ENCODE results near the gene MIGA2.

Gene MIGA2

GRCh38 chr9:129098328-129098727, 61.9 kb downstream of the MIGA2 start:
- H3K4me3 ChIP-seq (ENCODE audit: control insufficient read depth, low read depth, low read length), result no peak overlapping the region
- no peak for DNase-seq (ENCODE audit: low read depth)
- TF ChIP-seq CTCF (IDR thresholded peaks at IDR 0.05; ENCODE audit: control insufficient read depth, insufficient read depth, low read depth, low read length, missing control alignments), result no peak

- no peak for TF ChIP-seq CTCF (IDR thresholded peaks at IDR 0.05; ENCODE audit: control insufficient read depth, insufficient read depth, low read depth, low read length, missing control alignments)
- H3K4me3 ChIP-seq (ENCODE audit: control insufficient read depth, low read depth, low read length), result no peak overlapping the region
- no peak for DNase-seq (ENCODE audit: low read depth)
These were observed 64.2 kb downstream of the MIGA2 start for GRCh38 chr9:129100383-129101169.

GRCh38 chr9:129101279-129101678, 64.9 kb downstream of the MIGA2 start:
- TF ChIP-seq CTCF (IDR thresholded peaks at IDR 0.05; ENCODE audit: control insufficient read depth, insufficient read depth, low read depth, low read length, missing control alignments), result no peak
- no peak overlapping the region for H3K4me3 ChIP-seq (ENCODE audit: control insufficient read depth, low read depth, low read length)
- DNase-seq (ENCODE audit: low read depth), result no peak

- DNase-seq (ENCODE audit: low read depth), result no peak
- H3K4me3 ChIP-seq (ENCODE audit: control insufficient read depth, low read depth, low read length), result no peak overlapping the region
- TF ChIP-seq CTCF (IDR thresholded peaks at IDR 0.05; ENCODE audit: control insufficient read depth, insufficient read depth, low read depth, low read length, missing control alignments), result no peak
These were observed 65.7 kb downstream of the MIGA2 start for GRCh38 chr9:129102095-129102525.

GRCh38 chr9:129102791-129103594, 66.6 kb downstream of the MIGA2 start:
- DNase-seq (ENCODE audit: low read depth), result no peak
- TF ChIP-seq CTCF (IDR thresholded peaks at IDR 0.05; ENCODE audit: control insufficient read depth, insufficient read depth, low read depth, low read length, missing control alignments), result peak; percentile 58
- no peak overlapping the region for H3K4me3 ChIP-seq (ENCODE audit: control insufficient read depth, low read depth, low read length)

- no peak for TF ChIP-seq CTCF (IDR thresholded peaks at IDR 0.05; ENCODE audit: control insufficient read depth, insufficient read depth, low read depth, low read length, missing control alignments)
- no peak for DNase-seq (ENCODE audit: low read depth)
- no peak overlapping the region for H3K4me3 ChIP-seq (ENCODE audit: control insufficient read depth, low read depth, low read length)
These were observed 67.2 kb downstream of the MIGA2 start for GRCh38 chr9:129103595-129103965.
